Esophagus squamous epithelium (tissue), 5 donors: ENCODE data around the gene ANKRD11. TPM values are rescaled to one million over a fixed set of nuclear protein-coding genes. Genes with fewer than 3 reads are reported as not detected.

ENCODE experiments used
- DNase-seq: peaks from one replicate; lab custom pipeline; 2025; lab: John Stamatoyannopoulos, UW
- H3K27ac ChIP-seq, 4 donors: fragments of 200-600 bp; sonication (generic); one replicate each; pipeline ENCODE4 v1.5.1; 2016 to 2019; ENCODE audit warnings: mild to moderate bottlenecking in 1 of 4
- H3K27me3 ChIP-seq, 4 donors: fragments of 200-600 bp; sonication (generic); 1 replicate in 3 of 4; 2 replicates in 1 of 4; pipeline versions ENCODE4 v1.5.1 to v1.6.0; 2017 to 2021; ENCODE audit warnings: antibody characterized with exemption in 1 of 4
- H3K36me3 ChIP-seq, 3 donors: fragments of 200-600 bp; sonication (generic); one replicate each; pipeline ENCODE4 v1.5.1; 2016 to 2019
- H3K4me1 ChIP-seq, 3 donors: fragments of 200-600 bp; sonication (generic); one replicate each; pipeline ENCODE4 v1.5.1; 2017 to 2019
- H3K4me3 ChIP-seq, 4 donors: fragments of 200-600 bp; sonication (generic); 1 replicate in 3 of 4; 2 replicates in 1 of 4; pipeline ENCODE4 v1.5.1; 2016 to 2019; ENCODE audit warnings: mild to moderate bottlenecking in 2 of 4, moderate library complexity in 1 of 4
- H3K9me3 ChIP-seq, 3 donors: fragments of 200-600 bp; sonication (generic); one replicate each; pipeline ENCODE4 v1.5.1; 2016 to 2019
- POLR2A ChIP-seq, 4 donors: fragments of 450-650 bp; IDR thresholded peaks; one replicate each; pipeline ENCODE4 v1.6.1; 2017; ENCODE audit warnings: antibody characterized with exemption in 4 of 4, mild to moderate bottlenecking in 4 of 4, moderate library complexity in 3 of 4
- WGBS, 2 donors: methylation state at CpG; one replicate each; pipeline ENCODE4 v1.1.5; 2018; 5-methylcytosine and 5-hydroxymethylcytosine counted together
- intact Hi-C: fragments of 100-400 bp; cut with DNase I; formaldehyde crosslinking; loops from one replicate; pipeline ENCODE4 v1.15.0; 2022
- total RNA-seq, 4 donors: library from RNA; depleted of rRNA; stranded (reverse); fragments of >200 nt; gene quantifications; one replicate each; pipeline ENCODE4 v1.1.0, GENCODE V29; 2016
- TF ChIP-seq, protein P1 (sequence below), 6 experiments: fragments of 450-650 bp in 4 of 6; fragments of 200-600 bp in 2 of 6; sonication (generic) in 2 of 6; IDR thresholded peaks; one replicate each; pipeline ENCODE4 v1.5.1; 2016 to 2019; ENCODE audit warnings: antibody characterized with exemption in 6 of 6, mild to moderate bottlenecking in 4 of 6, moderate library complexity in 4 of 6
- donor health status: DM: yes; HTN: yes; CAD: no.

Gene ANKRD11
- total RNA-seq, 4 donors from 2014 or later: 51.0 to 72.7 (median 66.9) TPM

DNA sequence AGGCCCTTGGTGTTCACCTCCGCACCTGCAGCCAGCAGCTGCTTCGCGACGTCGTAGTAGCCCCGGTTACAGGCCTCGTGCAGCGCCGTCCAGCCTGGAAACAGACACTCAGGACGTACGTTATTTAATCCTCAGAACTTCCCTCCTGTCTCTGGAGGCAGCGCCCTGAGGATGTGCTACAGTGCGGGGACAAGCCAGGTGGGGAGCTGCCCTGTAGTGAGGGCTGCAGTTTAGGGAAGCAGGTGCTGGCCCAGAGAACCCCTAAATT lies 201.8 kb downstream of the ANKRD11 start:
- no peak for DNase-seq
- no peaks in the 10 kb centered on the region for H3K4me1 ChIP-seq
- H3K4me3 ChIP-seq: no peak overlapping the region
- H3K27me3 ChIP-seq: no peaks in the 10 kb centered on the region
- H3K9me3 ChIP-seq: no peaks in the 10 kb centered on the region
- H3K36me3 ChIP-seq: peaks cover 30 to 92% (median 51%) of the 10 kb centered on the region in 3 donors
- 90 to 100% methylated on average over 2 to 10 of the region's 13 CpGs for WGBS, 2 donors
- TF ChIP-seq POLR2A (IDR thresholded peaks at IDR 0.05): no peak
- TF ChIP-seq, protein P1, sequence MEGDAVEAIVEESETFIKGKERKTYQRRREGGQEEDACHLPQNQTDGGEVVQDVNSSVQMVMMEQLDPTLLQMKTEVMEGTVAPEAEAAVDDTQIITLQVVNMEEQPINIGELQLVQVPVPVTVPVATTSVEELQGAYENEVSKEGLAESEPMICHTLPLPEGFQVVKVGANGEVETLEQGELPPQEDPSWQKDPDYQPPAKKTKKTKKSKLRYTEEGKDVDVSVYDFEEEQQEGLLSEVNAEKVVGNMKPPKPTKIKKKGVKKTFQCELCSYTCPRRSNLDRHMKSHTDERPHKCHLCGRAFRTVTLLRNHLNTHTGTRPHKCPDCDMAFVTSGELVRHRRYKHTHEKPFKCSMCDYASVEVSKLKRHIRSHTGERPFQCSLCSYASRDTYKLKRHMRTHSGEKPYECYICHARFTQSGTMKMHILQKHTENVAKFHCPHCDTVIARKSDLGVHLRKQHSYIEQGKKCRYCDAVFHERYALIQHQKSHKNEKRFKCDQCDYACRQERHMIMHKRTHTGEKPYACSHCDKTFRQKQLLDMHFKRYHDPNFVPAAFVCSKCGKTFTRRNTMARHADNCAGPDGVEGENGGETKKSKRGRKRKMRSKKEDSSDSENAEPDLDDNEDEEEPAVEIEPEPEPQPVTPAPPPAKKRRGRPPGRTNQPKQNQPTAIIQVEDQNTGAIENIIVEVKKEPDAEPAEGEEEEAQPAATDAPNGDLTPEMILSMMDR (IDR thresholded peaks at IDR 0.05): no peak
- intact Hi-C loops: no loop called here
- H3K27ac ChIP-seq: no peak overlapping the region

GRCh38 chr16:89287777-89288576 lies 202.4 kb downstream of the ANKRD11 start:
- H3K36me3 ChIP-seq: peaks cover 30 to 94% (median 53%) of the 10 kb centered on the region in 3 donors
- no peak for DNase-seq
- 85 to 89% methylated on average over 10 to 14 of the region's 30 CpGs for WGBS, 2 donors

GRCh38 chr16:89286096-89286495 lies 204.3 kb downstream of the ANKRD11 start:
- 90 to 91% methylated on average over 7 to 9 of the region's 25 CpGs for WGBS, 2 donors
- Histone ChIP-seq H3K27ac (no peak overlapping the region), H3K36me3 (peaks cover 37 to 98% (median 61%) of the 10 kb centered on the region in 3 donors), H3K4me3 (no peak overlapping the region), H3K4me1 (no peaks in the 10 kb centered on the region), H3K9me3 (no peaks in the 10 kb centered on the region), H3K27me3 (no peaks in the 10 kb centered on the region)
- intact Hi-C loops: no loop called here
- no peak for DNase-seq
- no peak for TF ChIP-seq POLR2A (IDR thresholded peaks at IDR 0.05)

More at GRCh38 chr16:89287777-89288576, 202.4 kb downstream of the ANKRD11 start:
- Histone ChIP-seq H3K4me3 (no peak overlapping the region), H3K9me3 (no peaks in the 10 kb centered on the region), H3K27me3 (no peaks in the 10 kb centered on the region), H3K27ac (no peak overlapping the region), H3K4me1 (no peaks in the 10 kb centered on the region)
- TF ChIP-seq, protein P1 (IDR thresholded peaks at IDR 0.05): no peak
- no peak for TF ChIP-seq POLR2A (IDR thresholded peaks at IDR 0.05)
- intact Hi-C loops: no loop called here

DNA sequence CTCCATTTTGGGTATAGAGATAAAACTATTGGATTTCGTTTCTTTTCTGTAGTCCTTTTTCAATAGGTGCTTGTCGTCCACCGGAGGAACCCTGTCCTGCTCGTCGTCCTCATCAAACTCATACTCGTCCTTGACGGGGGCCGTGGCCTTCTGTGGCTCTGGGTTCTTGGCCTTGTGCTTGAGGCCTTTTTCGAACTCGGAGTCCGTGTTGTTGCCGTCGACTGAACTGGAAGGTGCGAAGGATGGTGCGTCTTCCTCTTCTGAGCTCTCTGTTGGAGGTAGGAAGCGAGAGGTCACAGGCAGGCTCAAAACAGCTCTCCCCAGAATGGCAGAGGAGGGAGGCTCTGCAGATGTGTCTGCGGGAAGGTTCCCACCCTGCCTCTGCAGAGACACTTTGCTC lies 205.0 kb downstream of the ANKRD11 start:
- no peak overlapping the region for H3K27ac ChIP-seq
- no peaks in the 10 kb centered on the region for H3K27me3 ChIP-seq
- no peaks in the 10 kb centered on the region for H3K4me1 ChIP-seq
- no peaks in the 10 kb centered on the region for H3K9me3 ChIP-seq
- peaks cover 41 to 98% (median 67%) of the 10 kb centered on the region in 3 donors for H3K36me3 ChIP-seq
- intact Hi-C loops: no loop called here
- no peak overlapping the region for H3K4me3 ChIP-seq
- no peak for DNase-seq
- TF ChIP-seq, protein P1 (IDR thresholded peaks at IDR 0.05): no peak
- TF ChIP-seq POLR2A (IDR thresholded peaks at IDR 0.05): no peak
- WGBS, 2 donors: 94 to 95% methylated on average over 11 to 17 of the region's 17 CpGs

GRCh38 chr16:89283449-89283848 lies 206.9 kb downstream of the ANKRD11 start:
- intact Hi-C loops: no loop called here
- WGBS, 2 donors: 83 to 89% methylated on average over 20 of the region's 20 CpGs
- no peak for TF ChIP-seq POLR2A (IDR thresholded peaks at IDR 0.05)
- TF ChIP-seq, protein P1 (IDR thresholded peaks at IDR 0.05): no peak
- no peak overlapping the region for H3K27ac ChIP-seq
- no peaks in the 10 kb centered on the region for H3K27me3 ChIP-seq
- no peaks in the 10 kb centered on the region for H3K9me3 ChIP-seq
- no peaks in the 10 kb centered on the region for H3K4me1 ChIP-seq
- H3K4me3 ChIP-seq: no peak overlapping the region
- DNase-seq: no peak
- H3K36me3 ChIP-seq: peaks cover 49 to 98% (median 68%) of the 10 kb centered on the region in 3 donors
